SH-SY5Y (cell line): Measurements from ENCODE around the gene SH2D4B.

ENCODE experiments used
- GATA2 ChIP-seq: IDR thresholded peaks from 2 replicates; pipeline ENCODE4 v1.6.1; 2011; ENCODE audit warnings: mild to moderate bottlenecking, low read depth, low read length
- GATA3 ChIP-seq: IDR thresholded peaks from 2 replicates; pipeline ENCODE4 v1.6.1; 2011; ENCODE audit warnings: low read depth, mild to moderate bottlenecking, low read length, moderate library complexity

DNA sequence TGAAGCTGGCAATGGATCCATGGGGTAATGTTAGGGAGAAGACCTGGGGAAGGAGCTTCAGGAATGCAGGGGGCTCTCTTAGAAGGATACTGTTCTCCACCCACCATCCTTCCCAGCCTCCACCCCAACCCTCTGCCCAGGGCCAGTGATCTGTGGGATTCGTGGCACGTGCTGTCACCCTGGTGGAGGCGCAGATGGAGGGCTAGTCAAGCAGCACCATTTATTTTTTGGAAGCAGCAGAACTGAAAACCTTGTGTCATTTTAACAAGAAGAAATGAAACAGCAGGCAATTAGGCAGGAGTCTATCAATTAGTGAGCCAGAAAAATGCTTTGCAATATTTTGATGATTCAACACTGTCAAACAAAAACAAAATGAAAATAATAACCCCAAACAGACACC is 155.9 kb downstream of the SH2D4B start:
- no peak for TF ChIP-seq GATA3
- TF ChIP-seq GATA2: no peak
